ENCODE data around the gene SMPD2. TPM values are rescaled to one million over a fixed set of nuclear protein-coding genes. Genes with fewer than 3 reads are reported as not detected.

Gene SMPD2
- total and polyA plus RNA-seq, 2 donors (not counting 3 experiments of a cell fraction or from before 2014, with no cell fraction given): 6.9 to 10.0 TPM

GRCh38 chr6:109396046-109396718, 44.3 kb upstream of the SMPD2 start:
- Histone ChIP-seq H3K27ac (ENCODE audit: insufficient read depth, low read depth, low read length) (no peak overlapping the region), H3K9me3 (replicated peaks; ENCODE audit: control insufficient read depth, insufficient read depth, low read length) (no peaks in the 10 kb centered on the region), H3K9ac (replicated peaks; ENCODE audit: extremely low read depth, insufficient read depth, low read length) (no peak overlapping the region), H3K27me3 (ENCODE audit: control insufficient read depth in 2 of 2, insufficient read depth in 2 of 2, low read length in 2 of 2) (peaks cover 0 to 4% of the 10 kb centered on the region in 2 experiments), H3K36me3 (ENCODE audit: control insufficient read depth in 2 of 2, extremely low read depth in 1 of 2, insufficient read depth in 2 of 2, low read length in 2 of 2) (no peaks in the 10 kb centered on the region), H2AFZ (ENCODE audit: low read depth, low read length) (no peak overlapping the region), H3K9me1 (replicated peaks; ENCODE audit: control insufficient read depth, extremely low read depth, insufficient read depth, low read length) (no peaks in the 10 kb centered on the region), H3K4me2 (ENCODE audit: insufficient read depth, low read length) (no peak overlapping the region), H3K79me2 (ENCODE audit: control insufficient read depth, insufficient read depth, low read length) (no peaks in the 10 kb centered on the region), H3K4me3 (replicated peaks in 1 of 3; ENCODE audit: insufficient read depth in 1 of 3, low read depth in 1 of 3, low read length in 3 of 3) (no peak overlapping the region), H4K20me1 (replicated peaks; ENCODE audit: control insufficient read depth, extremely low read depth, insufficient read depth, low read length) (no peaks in the 10 kb centered on the region), H3K4me1 (ENCODE audit: control insufficient read depth, extremely low read depth, insufficient read depth, low read length) (no peaks in the 10 kb centered on the region)
- ChIA-PET POLR2A (no interaction called here), CTCF (interaction anchor here (0.6 to 3.1 kb wide), 3 partner anchors 12 to 320 kb away, joined by 3 to 41 read pairs (median 6); no protein-coding TSS in a partner anchor)
- TF ChIP-seq JUN (IDR thresholded peaks at IDR 0.05; ENCODE audit: borderline replicate concordance, insufficient read depth, insufficient read length, low read depth) (no peak), MYC (IDR thresholded peaks at IDR 0.05; ENCODE audit: low read depth, low read length) (no peak), FOS (IDR thresholded peaks at IDR 0.05; ENCODE audit: borderline replicate concordance, insufficient read depth, low read length) (no peak), POLR2A (IDR thresholded peaks at IDR 0.05; ENCODE audit: low read depth, low read length) (no peak), GATA2 (IDR thresholded peaks at IDR 0.05; ENCODE audit: insufficient read depth, insufficient read length, low read depth, low read length) (no peak), EZH2 (IDR thresholded peaks at IDR 0.05; ENCODE audit: borderline replicate concordance, low read depth, low read length, severe bottlenecking) (no peak), POLR2AphosphoS5 (IDR thresholded peaks at IDR 0.05; ENCODE audit: insufficient read depth, low read depth, low read length) (no peak)
- TF ChIP-seq, protein P1, sequence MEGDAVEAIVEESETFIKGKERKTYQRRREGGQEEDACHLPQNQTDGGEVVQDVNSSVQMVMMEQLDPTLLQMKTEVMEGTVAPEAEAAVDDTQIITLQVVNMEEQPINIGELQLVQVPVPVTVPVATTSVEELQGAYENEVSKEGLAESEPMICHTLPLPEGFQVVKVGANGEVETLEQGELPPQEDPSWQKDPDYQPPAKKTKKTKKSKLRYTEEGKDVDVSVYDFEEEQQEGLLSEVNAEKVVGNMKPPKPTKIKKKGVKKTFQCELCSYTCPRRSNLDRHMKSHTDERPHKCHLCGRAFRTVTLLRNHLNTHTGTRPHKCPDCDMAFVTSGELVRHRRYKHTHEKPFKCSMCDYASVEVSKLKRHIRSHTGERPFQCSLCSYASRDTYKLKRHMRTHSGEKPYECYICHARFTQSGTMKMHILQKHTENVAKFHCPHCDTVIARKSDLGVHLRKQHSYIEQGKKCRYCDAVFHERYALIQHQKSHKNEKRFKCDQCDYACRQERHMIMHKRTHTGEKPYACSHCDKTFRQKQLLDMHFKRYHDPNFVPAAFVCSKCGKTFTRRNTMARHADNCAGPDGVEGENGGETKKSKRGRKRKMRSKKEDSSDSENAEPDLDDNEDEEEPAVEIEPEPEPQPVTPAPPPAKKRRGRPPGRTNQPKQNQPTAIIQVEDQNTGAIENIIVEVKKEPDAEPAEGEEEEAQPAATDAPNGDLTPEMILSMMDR (IDR thresholded peaks at IDR 0.05; ENCODE audit: extremely low read depth in 1 of 2, insufficient read depth in 1 of 2, low read depth in 1 of 2, low read length in 2 of 2): no peak
- DNase-seq (ENCODE audit: low read depth, low spot score) (no peak), FAIRE-seq (no peak)
- BruUV-seq (replicated peaks): no TSS peak
- intact Hi-C loops (cut with micrococcal nuclease) (no loop called here), dilution Hi-C loops (cut with MboI; ENCODE audit: extremely low pct_ligation_motif_present, low sequenced_read_pairs) (no loop called here)

Measured in endothelial cell of umbilical vein (primary cell).